Melanocyte of skin (primary cell): ENCODE results near the gene LRP2BP. TPM values are rescaled to one million over a fixed set of nuclear protein-coding genes. Genes with fewer than 3 reads are reported as not detected.

Experiments
- small RNA-seq, 2 donors: library from RNA; depleted of rRNA; stranded (forward); fragments of <200 nt; gene quantifications; one replicate each; pipeline ENCODE3, GENCODE V24; 2012
- total RNA-seq, 2 donors: library from RNA; depleted of rRNA; stranded (reverse); fragments of >200 nt; gene quantifications; 2 replicates each; pipeline ENCODE4 v1.2.3, GENCODE V29; 2012

The LRP2BP gene
- total RNA-seq = 1 to 10 TPM in 1 of 2 donors, under 1 TPM in 1; 1.00 to 1.0 TPM

GRCh38 chr4:185395238-185395955 lies at the start of gene LRP2BP:
LRP2BP (minus strand) TSS chr4:185395924; CDS start chr4:185378186, 17,738 bp downstream.

DNA sequence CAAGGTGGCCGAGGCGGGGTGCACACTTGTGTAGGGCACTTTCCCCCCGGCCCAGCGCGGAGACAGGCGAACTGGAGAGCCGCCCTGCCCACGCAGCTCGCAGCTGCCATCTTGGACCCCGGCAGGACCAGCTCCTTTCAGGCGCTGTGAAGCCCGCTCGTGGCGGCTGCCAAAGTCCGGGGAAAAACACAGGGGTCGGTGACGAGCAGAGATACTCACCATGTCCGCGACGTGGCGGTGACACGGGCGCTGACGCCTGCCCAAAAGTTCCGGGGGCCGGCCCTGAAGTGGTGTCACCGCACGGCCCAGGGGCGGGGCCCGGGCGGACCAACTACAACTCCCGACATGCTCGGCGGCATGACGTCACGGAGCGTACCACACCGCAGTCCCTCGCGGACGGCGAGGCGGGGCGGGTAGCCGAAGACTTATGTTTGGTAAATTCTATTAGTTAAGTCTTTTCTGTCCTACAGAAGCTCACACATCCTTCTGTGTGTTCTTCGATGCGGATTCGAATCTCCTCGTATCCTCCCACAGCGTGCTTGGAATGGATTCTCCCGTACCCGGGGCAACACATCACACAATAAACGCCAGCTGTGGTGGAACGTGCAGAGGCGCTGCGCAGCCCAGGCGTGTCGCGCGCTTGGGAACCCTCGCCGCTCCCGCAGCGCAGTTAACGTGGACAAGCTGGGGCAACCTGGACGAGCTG lies 30.1 kb upstream of the LRP2BP start, which contains the start of gene UFSP2:
TSS of gene UFSP2 (minus strand) at position 318 of the 706 bp plus-strand sequence. CDS start at position 222, 96 bp downstream.

GRCh38 chr4:185396724-185397385 lies 1.1 kb upstream of the LRP2BP start, which contains the start of gene ANKRD37:
ANKRD37 (plus strand) TSS chr4:185396841; CDS start chr4:185396924, 83 bp downstream.

Small RNA genes lying within 50 kb of the gene (small RNA-seq; reads per million reads assigned to genes)
- gene RF00019 = 0 reads per million in 2 donors

Other genes starting within 250 kb of the LRP2BP start
- gene CFAP97, start 191.9 kb downstream of the LRP2BP start, total RNA-seq = 10 to 100 TPM; 45.1 to 49.0 TPM
- 10 to 100 TPM; 55.4 to 74.3 TPM for gene SNX25, start 186.3 kb downstream of the LRP2BP start, total RNA-seq
- gene ANKRD37, start 917 bp upstream of the LRP2BP start, total RNA-seq = 10 to 100 TPM; 11.3 to 13.1 TPM
- 10 to 100 TPM; 41.0 to 42.7 TPM for gene UFSP2, start 30.0 kb upstream of the LRP2BP start, total RNA-seq
- 1 to 10 TPM; 1.3 to 1.7 TPM for gene CCDC110, start 75.8 kb upstream of the LRP2BP start, total RNA-seq
- 10 to 100 TPM; 35.6 to 56.1 TPM for gene PDLIM3, start 139.6 kb upstream of the LRP2BP start, total RNA-seq